ENCODE results near the gene FEZF2.

The FEZF2 gene

DNA sequence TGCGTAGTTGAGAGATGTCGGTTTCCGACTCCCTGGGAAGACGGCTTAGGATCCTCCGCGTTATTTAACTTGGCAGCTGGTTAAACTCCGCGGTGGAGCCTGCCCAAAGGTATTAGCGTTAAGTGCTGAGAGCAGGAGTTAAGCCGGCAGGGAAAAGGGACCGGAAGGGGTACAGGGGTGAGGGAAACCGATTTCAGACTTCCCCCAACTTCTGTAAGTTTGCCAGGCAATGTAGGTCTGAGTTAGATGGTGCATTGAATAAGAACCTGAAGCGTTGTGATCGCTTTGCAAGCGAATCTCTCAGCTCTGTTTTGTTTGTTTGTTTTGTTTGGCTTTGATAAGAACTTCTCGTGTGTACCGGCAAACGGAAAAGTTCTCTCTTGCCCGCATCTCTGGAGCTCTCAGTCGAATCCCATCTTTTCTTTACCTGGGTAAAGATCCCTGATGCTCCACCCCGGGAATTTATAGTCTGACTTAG, 6.0 kb upstream of the FEZF2 start:
- no peak for DNase-seq (ENCODE audit: low spot score)
- no peak overlapping the region for H3K27ac ChIP-seq
- ChIA-PET CTCF (no interaction called here), POLR2A (ENCODE audit: low non-redundant PET) (no interaction called here)
- TF ChIP-seq, protein P1, sequence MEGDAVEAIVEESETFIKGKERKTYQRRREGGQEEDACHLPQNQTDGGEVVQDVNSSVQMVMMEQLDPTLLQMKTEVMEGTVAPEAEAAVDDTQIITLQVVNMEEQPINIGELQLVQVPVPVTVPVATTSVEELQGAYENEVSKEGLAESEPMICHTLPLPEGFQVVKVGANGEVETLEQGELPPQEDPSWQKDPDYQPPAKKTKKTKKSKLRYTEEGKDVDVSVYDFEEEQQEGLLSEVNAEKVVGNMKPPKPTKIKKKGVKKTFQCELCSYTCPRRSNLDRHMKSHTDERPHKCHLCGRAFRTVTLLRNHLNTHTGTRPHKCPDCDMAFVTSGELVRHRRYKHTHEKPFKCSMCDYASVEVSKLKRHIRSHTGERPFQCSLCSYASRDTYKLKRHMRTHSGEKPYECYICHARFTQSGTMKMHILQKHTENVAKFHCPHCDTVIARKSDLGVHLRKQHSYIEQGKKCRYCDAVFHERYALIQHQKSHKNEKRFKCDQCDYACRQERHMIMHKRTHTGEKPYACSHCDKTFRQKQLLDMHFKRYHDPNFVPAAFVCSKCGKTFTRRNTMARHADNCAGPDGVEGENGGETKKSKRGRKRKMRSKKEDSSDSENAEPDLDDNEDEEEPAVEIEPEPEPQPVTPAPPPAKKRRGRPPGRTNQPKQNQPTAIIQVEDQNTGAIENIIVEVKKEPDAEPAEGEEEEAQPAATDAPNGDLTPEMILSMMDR (conservative IDR thresholded peaks at IDR 0.05; ENCODE audit: low read depth) = no peak

GRCh38 chr3:62378921-62379320, 5.6 kb upstream of the FEZF2 start:
- TF ChIP-seq, protein P1 (conservative IDR thresholded peaks at IDR 0.05; ENCODE audit: low read depth) = no peak
- DNase-seq (ENCODE audit: low spot score) = no peak
- CTCF ChIA-PET = interaction anchor here (0.6 kb wide), 1 partner anchor 11 kb away, joined by 4 read pairs; no protein-coding TSS in a partner anchor
- POLR2A ChIA-PET (ENCODE audit: low non-redundant PET) = no interaction called here
- H3K27ac ChIP-seq = no peak overlapping the region

- DNase-seq (ENCODE audit: low spot score) = no peak
- H3K27ac ChIP-seq = no peak overlapping the region
- TF ChIP-seq, protein P1 (conservative IDR thresholded peaks at IDR 0.05; ENCODE audit: low read depth) = no peak
- ChIA-PET POLR2A (ENCODE audit: low non-redundant PET) (no interaction called here), CTCF (interaction anchor here (0.6 to 0.7 kb wide), 2 partner anchors 11 to 1907 kb away, joined by 3 to 4 read pairs; no protein-coding TSS in a partner anchor)
Measured at GRCh38 chr3:62378311-62378789, 5.0 kb upstream of the FEZF2 start.

DNA sequence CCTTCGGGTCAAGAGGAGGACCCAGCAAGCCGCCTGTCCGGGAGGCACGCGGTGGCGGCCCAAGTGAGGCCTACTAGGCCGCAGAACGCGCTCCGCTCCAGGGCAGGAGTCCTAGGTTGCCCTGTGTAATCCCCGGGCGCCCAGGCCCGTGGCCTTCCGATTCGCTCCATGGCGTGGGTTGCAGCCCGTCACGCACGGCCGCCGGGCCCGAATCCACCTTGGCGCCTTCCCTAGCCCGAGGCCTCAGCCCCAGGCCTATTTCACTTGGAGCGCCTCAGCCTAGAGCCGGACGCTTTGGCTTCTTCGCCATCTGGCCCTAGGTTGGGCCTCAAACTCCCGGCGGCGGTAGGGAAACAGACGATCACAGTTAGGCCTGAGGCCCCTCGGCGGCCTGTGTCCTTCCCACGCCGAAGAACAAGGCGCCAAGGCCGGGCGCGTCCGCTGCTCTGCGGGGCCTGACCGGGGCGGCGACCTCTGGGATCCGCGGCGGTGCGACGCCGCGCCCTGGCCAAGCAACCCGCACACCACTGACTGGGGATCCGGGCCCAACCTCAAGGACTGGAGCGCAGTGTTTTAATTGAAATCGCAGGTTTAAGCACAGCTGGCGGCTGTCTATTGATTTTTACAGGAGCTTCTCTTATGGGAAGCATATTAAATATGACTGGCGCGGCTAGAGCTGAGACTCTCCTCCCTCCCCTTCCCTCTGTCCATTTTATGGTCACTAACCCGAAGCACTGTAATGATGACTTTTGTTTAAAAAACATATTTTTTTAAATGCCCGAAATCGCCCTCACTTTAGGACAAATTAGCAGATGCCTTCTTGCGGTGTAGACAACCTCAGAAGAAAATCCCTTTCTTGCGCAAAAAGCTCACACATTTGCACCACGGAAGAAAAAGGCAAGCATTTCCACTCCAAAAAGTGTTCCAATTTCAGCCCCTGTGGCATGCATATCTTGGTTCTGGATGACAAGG, 3.8 kb upstream of the FEZF2 start:
- CTCF ChIA-PET = no interaction called here
- TF ChIP-seq, protein P1 (conservative IDR thresholded peaks at IDR 0.05; ENCODE audit: low read depth) = no peak
- H3K27ac ChIP-seq = no peak overlapping the region
- no peak for DNase-seq (ENCODE audit: low spot score)
- POLR2A ChIA-PET (ENCODE audit: low non-redundant PET) = no interaction called here

DNA sequence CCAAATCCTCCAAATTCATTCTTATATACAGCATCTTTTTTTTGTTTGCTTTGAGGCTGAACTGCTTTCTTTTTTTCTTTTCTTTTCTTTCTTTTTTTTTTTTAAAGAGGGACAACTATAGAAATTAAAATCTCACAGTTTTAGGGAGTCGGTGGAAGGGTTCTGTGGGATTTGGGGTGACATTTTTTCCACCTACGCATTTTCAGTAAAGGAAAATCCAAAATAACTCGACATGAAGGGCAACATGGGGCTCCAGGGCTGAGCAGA, 3.0 kb upstream of the FEZF2 start:
- CTCF ChIA-PET = no interaction called here
- H3K27ac ChIP-seq = no peak overlapping the region
- POLR2A ChIA-PET (ENCODE audit: low non-redundant PET) = no interaction called here
- no peak for DNase-seq (ENCODE audit: low spot score)
- TF ChIP-seq, protein P1 (conservative IDR thresholded peaks at IDR 0.05; ENCODE audit: low read depth) = no peak

- ChIA-PET CTCF (no interaction called here), POLR2A (ENCODE audit: low non-redundant PET) (no interaction called here)
- DNase-seq (ENCODE audit: low spot score) = no peak
- H3K27ac ChIP-seq = no peak overlapping the region
- TF ChIP-seq, protein P1 (conservative IDR thresholded peaks at IDR 0.05; ENCODE audit: low read depth) = no peak
Measured at GRCh38 chr3:62375655-62376453, 2.5 kb upstream of the FEZF2 start.

All from RWPE1 (cell line).